ENCODE measurements around the gene FBXL12.
A peak's percentile ranks its signal among the peaks of the same experiment; 100 is the strongest.

DNA sequence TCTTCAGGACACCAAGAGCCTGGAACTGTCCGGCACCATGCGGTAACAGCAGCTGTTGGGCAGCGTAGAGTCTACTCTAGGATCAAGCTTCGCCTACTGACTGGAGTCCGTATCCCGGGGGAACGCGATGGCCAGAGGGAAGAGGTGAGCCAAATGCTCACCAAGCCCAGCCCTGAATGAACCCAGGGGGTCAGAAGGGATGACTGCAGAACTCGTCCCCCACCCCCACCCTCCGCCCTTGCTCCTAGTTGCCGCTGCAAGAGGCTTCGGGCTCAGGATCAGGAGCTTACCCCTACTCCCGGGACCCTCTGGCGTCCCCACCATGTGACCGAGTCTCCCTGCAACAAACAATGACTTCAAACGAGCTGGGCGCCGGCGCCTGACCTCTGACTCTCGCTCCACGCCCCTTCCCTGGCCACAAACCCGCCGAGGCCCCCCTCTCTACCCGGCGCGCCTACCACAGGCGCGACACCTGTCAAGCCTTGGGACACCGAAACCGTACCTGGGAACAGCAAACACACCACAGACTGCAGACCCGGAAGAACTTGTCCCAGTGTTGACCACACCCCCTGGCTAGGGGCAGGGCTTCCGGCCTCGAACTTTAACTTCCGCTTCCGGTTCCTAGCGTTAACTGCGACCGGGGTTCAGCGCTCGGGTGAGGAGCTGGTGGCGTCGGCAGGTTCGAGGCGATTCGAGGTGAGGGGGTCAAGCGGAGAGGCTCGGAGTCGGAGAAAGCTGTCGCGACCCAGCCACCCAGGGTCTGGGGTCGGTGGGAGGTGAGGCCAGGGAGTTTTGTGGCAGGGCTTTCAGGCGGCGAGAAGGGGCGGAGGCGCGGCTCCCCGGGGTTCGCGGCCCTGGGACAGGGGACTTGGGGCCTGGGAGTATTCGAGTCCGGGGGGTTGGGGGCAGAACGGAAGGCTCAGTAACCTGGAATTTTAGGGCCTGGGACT lies 8.7 kb upstream of the FBXL12 start, which contains the start of gene UBL5:
- TF ChIP-seq, protein P1, sequence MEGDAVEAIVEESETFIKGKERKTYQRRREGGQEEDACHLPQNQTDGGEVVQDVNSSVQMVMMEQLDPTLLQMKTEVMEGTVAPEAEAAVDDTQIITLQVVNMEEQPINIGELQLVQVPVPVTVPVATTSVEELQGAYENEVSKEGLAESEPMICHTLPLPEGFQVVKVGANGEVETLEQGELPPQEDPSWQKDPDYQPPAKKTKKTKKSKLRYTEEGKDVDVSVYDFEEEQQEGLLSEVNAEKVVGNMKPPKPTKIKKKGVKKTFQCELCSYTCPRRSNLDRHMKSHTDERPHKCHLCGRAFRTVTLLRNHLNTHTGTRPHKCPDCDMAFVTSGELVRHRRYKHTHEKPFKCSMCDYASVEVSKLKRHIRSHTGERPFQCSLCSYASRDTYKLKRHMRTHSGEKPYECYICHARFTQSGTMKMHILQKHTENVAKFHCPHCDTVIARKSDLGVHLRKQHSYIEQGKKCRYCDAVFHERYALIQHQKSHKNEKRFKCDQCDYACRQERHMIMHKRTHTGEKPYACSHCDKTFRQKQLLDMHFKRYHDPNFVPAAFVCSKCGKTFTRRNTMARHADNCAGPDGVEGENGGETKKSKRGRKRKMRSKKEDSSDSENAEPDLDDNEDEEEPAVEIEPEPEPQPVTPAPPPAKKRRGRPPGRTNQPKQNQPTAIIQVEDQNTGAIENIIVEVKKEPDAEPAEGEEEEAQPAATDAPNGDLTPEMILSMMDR (conservative IDR thresholded peaks at IDR 0.05) = no peak
- peak; percentile 53; the same call in 1 of the 2 replicates for TF ChIP-seq ZFX (IDR thresholded peaks at IDR 0.05)
